Esophagus muscularis mucosa (tissue), 3 donors: ENCODE results near the gene SLC3A2.

Source experiments
- POLR2A ChIP-seq: fragments of 450-650 bp; IDR thresholded peaks from one replicate; pipeline ENCODE4 v1.6.1; 2017; ENCODE audit warnings: antibody characterized with exemption, moderate library complexity, mild to moderate bottlenecking, low read depth
- TF ChIP-seq, protein P1 (sequence below), 3 experiments: fragments of 200-600 bp in 2 of 3; fragments of 450-650 bp in 1 of 3; sonication (generic) in 2 of 3; IDR thresholded peaks; one replicate each; pipeline ENCODE4 v1.5.1; 2017 to 2019; ENCODE audit warnings: antibody characterized with exemption in 3 of 3, mild to moderate bottlenecking in 2 of 3, moderate library complexity in 1 of 3

DNA sequence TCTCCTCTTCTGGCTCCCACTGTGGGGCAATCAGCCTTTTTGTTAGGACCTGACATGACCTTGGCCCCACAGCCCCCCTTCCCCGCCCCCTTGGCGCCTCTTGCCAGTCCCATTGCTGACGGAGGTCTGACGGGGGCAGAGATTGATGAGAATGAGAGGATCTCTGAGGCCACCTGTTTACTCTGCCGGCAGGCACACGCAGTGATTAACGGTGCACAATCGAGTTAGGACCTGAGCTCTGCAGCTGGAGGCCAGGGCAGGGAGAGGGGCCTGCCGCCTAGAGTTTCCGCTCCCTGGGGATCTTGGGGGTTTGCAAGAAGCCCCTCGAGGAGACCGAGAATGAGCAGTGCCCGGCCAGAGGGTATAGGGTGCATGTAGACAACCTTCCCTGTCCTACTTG lies 47.3 kb downstream of the SLC3A2 start:
- TF ChIP-seq, protein P1, sequence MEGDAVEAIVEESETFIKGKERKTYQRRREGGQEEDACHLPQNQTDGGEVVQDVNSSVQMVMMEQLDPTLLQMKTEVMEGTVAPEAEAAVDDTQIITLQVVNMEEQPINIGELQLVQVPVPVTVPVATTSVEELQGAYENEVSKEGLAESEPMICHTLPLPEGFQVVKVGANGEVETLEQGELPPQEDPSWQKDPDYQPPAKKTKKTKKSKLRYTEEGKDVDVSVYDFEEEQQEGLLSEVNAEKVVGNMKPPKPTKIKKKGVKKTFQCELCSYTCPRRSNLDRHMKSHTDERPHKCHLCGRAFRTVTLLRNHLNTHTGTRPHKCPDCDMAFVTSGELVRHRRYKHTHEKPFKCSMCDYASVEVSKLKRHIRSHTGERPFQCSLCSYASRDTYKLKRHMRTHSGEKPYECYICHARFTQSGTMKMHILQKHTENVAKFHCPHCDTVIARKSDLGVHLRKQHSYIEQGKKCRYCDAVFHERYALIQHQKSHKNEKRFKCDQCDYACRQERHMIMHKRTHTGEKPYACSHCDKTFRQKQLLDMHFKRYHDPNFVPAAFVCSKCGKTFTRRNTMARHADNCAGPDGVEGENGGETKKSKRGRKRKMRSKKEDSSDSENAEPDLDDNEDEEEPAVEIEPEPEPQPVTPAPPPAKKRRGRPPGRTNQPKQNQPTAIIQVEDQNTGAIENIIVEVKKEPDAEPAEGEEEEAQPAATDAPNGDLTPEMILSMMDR (IDR thresholded peaks at IDR 0.05) = no peak
- TF ChIP-seq POLR2A = no peak
